Activated CD8-positive, alpha-beta memory T cell treated with anti-CD3 and anti-CD28 coated beads for 48 hours (primary cell): ENCODE data around the gene HOXB4.

Experiments used
- DNase-seq, 3 experiments: peaks; one replicate each; pipeline ENCODE4 v3.0.0-alpha.2; 2020; ENCODE audit warnings: low read depth in 2 of 3, low spot score in 2 of 3

The HOXB4 gene

DNA sequence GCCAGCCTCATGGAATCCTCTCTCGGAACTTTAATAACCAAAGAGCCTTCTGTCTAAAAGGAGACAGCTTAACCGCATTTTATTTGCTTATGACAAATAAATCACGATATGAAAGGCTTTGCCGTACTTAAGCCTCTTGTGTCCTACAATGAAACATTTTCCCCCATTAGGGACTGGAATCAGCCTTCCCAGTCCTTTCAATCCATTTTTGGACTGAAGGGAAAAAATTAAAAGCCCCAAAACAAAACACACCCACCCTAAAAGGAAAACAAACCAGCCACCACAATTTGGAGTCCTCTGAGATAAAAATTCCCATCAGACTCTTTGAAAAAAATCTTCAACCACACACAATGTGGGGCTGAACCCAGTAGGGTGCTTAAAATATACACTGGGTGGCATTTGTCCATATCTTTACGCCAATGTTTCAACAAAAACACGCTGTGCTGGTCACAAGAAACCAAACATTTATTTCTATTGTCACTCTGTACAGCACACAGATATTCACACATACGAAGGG lies 3.0 kb downstream of the HOXB4 start:
- DNase-seq = no peak

DNA sequence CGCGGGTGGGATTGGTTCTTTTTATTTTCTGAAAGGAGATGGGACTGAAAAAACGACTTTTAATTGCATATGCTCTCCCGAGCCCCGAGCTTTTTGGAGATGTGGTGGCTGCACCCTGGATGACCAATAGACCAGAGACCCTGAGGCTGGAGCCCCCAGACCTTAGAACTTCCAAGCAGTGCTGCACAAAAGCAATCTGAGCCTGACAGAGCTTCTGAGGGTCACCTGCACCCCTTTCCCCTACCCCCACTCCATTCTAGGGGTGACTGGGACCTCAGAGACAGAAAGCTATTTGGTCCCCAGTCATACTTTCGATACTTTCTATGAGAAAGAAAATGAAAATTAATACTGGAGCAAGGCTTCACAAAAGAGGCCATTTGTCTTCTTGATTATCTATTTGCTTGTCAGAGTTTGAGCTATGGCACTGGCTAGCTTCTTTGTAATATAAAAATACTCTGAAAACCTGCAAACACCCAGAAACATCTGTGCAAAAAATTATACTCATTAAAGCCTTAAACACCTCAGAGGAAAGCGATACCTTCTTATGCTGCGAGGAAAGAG lies 3.6 kb downstream of the HOXB4 start:
- DNase-seq = no peak

DNA sequence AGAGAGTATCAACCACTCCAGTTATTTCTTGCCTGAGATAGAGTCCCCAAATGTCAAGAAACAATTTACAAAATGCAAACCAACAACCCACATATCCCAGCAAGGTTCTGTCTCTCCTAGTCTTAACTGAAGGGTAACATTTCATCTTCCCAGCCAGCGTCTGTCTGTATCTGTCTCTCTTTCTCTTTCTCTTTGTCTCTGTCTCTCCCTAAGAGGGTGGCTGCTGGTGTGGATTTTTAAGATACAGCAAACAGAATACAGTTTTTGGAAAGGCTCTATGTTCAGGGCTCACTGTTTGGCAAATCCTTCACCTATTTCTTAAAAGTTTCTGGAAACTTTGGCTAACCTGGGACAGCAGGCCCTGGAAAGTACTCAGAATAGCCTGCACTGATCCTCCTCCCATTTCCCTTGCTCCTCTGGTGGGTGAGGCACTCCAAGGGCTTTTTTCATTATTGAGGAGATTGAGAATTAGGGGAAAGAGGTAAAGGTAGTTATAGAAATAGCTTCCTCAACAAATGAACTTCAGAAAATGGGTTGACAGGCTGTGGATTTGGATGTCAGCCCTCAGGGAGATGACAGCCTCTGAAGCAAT lies 6.2 kb downstream of the HOXB4 start:
- no peak for DNase-seq

DNA sequence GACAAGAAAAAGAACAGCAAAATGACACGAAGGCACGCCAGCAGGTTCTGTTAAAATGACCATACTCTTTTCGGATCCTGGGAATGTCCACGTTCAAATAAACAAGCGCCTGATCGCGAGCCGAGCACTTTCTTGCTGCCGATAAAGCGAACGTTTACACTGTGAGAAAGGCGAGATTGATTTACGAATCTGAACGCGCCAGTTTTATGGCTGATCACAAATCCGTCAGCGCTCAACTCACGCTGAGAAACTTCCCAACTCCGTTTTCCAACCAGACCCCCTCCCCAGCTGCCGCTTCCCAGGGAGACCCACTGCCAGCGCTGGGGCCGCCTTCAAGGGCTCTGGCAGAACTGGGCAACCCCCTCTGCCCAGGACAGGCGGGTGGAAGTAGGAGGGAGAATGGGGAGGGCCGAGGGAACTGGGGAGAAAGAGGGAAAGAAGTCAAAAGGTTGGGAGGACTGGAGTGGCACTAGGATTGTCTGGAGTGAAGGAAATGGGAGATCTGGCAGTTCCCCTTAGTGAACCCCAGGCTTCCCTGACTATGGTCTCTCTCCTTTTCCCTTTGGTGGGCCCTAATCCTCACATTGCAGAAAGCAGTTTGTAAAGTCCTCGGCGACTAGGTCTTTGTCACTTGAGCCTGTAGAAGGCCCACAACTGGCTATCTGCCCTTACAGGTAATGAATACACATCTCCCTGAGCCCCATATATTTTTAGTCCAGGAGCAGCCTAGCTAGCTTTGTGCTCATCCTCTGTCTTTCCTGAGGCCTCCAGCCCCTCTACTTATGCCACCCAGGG lies 6.9 kb downstream of the HOXB4 start:
- DNase-seq = no peak

DNA sequence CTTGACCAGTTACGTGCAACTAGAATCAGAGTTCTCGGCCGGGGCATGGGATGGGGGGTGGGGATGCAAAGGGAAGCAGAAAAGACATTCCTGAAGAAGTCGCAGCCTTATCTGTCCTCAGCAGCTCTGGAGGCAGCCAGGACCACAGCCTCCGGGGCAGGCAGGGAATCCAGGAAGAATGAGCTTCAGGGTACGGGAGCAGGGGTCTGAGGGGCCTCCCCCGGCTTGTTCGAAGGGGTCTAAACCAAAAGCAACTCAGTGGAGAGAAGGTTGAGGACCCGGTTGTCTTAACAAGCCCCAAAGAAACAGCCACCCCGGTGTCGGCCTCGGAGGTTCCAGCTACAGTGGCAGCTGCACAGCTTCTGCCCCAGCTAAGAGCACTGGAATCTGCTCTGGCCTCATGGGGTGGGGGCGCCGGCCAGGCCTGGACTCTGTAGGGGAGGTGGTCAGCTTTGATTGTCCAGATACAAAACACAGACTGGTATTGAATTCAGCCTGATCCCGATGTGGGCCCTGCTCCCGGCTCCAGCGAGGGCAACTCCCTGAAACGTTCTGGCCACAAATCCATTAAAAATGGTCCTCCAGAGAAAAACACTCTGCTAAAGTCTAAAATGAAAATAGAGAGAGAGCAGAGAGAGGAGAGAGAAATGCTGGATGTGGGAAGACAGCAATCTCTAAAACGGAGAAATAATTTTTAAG lies 7.7 kb downstream of the HOXB4 start:
- no peak for DNase-seq

DNA sequence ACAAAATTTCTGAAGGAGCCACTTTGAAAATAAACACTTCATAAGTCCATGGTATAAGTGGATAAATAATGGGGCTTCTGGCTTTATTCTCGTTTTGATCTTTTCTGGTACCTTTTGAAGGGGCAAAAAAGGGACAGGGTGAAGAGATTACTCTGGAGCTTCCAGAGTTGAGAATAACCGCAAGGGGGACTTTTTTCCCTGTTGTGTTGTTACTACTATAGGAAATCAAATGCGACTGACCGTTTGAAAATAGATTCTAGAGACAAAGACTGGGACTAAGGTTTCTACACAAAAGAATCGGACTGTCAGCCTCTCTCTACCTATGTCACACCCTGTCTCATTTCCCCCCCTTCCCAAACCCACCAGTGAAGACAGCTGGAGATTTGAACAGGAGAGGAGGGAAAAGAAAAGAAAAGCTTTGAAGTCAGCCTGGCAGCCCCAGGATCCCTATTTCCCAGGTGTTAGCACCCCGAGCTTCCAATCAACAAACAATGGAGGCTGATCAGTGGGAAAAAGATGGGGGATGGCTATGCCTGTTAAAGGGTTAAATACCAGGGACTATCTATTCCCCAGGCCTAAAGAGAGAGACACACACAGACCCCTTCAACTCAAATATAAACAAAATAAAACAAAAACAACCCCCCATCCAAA lies 8.4 kb downstream of the HOXB4 start:
- DNase-seq = no peak

DNA sequence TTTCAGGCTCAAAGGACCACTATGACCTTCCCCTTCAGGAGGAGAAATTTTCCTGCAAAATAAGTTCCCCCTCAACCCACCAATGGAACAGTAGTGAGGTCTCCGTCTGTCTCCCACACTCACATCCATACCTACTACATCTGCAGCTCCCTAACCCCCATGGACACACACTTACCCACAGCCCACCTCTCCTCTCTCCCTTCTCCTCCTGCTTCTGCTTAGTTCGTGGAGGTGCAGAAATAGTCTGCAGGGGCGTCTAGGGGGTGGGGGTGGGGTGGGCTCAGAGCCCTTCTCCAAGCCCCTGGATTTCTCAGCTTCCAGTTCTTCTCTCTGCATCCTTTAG lies 8.9 kb downstream of the HOXB4 start:
- DNase-seq = no peak

DNA sequence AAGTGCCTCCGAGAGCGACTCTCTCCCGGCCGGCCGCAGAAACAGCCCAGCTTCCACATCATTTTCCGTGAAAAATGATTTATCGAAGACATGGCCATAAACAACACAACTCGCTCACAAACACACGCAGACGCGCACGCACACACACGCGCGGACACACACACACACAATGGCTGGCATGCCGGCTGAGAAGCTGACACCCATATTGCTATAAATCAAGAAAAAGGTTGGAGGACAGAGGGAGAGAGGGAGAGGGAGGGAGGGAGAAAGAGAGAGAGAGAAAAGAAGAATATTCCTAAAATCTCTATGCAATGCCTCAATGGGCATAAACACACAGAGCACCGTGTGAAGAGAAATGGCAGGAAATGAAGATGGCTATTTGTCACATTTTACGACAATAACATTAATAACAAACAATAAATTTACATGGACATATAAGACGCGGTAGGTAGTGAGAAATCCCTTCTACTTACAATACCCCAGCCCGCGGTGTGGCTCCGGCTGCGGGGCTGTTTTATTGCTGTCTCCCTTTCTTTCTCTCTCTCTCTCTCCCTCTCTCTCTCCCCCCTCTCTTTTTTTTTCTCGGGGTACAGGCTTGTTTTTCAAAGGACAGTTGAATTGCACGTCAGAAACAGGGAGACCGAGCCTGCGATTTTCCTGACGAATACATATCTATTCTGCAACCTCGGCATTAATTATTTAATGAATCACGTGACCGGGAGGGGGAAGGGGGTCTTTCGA lies 9.5 kb downstream of the HOXB4 start:
- DNase-seq = no peak

DNA sequence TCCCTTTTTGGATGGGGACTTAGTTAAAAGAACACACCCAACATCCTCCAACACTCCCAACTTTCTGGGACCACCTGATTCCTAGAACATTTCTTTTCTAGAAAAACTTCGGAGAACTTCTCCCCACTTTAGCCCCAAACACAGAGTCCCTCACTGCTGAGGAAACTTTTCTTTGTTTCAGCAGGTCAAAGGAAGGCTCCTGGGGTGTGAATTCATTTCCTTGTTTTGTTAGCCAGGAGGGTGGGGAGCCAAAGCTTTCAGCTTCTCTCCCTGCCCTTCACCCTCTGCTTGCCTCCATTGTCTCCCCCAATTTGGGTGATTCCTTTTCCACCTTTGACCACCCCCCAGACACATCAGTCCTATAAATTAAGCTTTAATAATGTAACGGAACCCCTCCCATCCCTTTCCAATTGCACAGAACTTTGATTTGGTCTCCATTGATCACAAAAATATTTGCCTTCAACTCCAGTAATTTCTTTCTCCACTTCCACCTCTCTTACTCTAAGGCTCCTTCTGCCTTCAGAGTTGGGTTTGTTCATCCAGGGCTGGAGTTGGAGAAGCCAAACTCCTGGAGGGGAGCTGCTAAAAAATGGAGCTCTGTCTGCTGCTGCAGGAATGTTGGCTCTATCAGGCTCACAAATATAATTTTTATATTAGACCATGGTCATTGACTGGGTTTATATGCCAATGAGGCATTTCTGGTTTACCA lies 10.3 kb downstream of the HOXB4 start:
- no peak for DNase-seq

DNA sequence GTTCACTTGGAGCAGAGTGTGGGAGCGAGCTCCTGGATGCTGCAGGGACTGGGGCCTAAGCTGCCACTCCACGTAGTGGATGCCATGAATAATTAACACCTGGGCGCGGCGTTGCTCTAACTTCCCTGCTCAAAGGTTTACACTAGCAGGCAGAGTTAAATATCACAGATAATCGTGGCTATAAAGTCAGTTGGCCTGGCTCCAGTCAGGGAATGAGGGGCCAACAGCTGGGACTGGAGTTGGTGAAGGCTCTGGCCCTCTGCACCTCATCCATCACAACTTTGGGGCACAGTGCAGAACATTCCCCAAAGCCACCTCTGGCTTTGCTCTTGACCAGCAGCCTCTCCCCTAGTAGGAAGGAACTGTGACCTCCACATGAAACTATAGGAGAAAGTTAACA lies 10.9 kb downstream of the HOXB4 start:
- no peak for DNase-seq

DNA sequence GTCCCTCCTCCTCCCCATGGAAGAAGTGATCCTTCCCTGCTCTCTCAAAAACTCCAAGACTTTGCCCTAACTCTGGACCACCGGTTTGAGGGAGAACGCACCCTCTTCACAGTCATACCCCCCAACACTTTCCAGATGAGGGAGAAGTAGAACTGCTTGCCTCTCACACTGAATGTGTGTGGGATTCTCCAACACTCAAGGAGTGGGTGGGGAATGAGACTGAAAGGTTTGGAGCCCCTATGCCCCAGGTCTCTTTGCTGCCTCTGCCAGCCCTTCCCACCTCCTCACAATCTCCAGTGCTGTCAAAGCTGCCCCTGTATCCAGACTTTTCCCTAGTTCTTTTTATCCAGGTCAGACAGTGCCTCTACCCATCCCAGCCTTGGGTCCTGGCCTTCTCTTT lies 11.4 kb downstream of the HOXB4 start:
- DNase-seq = no peak

DNA sequence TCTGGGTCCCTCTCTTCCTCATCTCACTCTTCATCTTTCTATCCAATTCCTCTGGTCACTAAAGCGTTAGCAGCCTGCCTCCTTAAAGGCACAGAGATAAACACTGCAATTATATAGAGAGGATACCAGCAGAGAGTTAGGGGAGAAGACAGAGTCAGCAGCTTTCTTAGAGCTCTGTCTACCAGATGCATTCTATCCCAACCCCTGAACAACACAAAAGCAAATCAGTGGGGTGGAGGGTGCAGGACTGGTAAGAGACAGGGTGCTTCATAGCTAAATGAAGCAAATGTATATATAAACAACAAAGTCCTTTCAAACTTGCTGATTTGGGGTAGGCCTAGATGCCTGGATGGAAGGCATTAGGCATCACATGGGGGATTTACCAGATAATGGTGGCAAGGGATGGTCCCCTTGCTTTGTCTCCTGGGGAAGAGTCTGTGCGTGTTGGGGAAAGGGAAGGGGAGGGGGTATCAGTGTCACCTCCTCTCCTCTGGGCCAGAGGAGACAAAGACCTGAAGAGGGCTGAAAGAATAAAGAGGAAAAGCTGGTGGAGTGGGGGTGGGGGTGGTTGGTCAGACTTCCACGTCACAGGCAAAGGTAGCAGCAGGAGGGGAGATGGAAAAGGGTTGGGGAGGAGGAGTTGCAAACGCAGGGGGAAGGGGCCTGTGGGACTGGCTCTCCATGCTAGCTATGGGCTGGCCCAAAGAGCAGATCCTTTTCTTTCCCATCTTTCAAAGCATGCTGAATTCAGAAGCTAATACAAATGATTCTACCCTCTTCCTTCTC lies 12.0 kb downstream of the HOXB4 start:
- no peak for DNase-seq

DNA sequence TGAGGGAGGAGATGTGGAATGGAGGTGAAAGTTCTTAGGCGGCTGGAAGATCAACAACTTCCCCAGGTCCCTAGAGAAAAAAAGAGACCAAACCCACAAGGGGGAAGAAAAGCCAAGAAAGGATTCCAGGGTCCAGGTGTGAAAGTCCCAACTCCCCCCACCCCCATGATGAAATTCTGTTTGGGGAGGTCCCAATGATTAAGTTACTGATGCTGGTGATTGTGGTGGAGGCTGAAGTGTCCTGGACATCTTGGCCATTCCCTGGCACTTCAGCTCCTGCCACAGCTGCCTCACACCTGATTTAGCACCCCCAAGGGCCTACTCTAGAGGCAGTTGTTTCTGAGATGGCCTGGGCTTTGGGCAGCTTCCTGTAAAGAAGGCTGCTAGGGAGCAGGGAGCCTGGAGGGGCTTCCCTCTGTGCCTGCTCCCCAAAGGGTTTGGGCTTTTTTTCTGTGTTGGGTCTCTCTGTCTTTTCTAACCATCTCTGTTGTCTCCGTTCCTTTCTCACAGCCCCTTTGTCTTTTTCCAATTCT lies 13.1 kb downstream of the HOXB4 start:
- DNase-seq = no peak

DNA sequence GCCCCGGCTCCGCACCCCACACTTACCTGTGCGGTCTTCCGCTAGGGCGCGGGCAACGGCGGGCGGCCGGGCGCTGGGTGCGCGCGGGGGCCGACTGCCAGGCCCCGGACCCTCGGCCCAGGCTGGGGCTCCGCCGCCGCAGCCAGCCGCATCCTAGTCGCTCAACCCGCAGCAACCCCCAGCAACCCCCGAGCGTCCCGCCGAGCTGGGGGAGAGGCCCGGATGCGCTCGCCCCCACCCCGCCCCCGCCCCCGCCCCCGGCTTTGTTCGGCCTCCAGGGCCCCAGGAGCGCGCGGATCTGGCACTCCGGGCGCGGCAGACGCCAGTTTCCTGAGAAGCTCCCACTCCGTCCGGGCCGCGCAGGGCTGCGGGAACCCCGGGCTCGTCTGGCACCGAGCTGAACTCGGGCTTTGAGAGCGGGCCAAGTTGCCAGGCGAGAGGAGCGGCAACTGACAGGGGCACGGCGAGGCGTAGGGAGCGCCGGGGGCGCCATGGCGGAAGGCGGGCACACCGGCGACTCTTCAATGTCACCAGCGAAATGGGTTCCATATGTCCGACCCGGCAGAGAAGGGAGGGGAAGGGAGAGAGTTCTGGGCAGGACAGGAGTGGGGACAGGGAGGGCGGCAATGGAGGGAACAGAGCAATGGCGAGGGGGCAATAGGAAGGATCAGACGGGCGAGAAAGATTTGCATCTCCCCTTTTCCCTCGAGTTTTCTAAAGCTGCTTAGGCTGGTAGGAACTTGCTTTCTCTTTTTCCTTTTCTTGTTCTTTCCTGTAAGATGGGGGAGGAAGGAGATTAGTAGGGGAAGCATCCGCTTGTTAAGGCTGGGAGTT lies 13.7 kb downstream of the HOXB4 start:
- no peak for DNase-seq

DNA sequence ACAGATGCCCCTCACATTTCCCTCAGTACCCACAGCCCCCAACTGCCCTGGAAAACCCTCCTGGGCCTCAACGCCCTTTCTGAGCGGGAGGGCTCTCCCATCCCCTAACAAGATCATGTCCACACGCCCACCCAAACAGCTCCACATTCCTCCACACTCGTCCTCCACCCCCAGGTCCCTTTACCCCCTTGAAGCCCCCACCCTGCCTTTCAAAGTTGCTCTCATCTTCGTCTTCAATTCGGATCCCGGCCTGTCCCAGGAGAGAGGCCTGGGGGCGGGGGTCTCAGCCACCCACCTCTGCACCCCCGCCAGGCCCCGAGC lies 14.3 kb downstream of the HOXB4 start:
- no peak for DNase-seq

DNA sequence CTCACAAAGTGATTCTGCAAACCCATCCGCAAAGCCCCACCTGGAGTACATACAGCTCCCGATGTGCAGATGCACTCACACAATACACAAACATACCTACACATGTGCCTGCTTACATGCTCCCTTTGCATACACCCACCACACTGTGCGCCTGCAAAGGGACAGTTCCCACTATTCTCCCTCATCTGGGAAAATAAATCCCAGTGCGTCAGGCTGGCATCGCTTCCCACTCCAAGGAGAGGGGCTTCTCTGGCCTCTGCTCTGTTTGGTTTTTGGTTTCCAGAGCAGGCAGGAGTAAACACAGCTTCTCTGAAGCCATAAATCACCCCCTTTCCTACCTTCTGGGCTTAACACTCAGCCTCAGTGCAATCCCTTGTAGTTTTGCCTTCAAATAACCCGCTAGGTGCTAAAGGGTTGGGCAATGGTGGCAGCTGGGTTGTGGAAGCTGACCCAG lies 14.7 kb downstream of the HOXB4 start:
- no peak for DNase-seq

DNA sequence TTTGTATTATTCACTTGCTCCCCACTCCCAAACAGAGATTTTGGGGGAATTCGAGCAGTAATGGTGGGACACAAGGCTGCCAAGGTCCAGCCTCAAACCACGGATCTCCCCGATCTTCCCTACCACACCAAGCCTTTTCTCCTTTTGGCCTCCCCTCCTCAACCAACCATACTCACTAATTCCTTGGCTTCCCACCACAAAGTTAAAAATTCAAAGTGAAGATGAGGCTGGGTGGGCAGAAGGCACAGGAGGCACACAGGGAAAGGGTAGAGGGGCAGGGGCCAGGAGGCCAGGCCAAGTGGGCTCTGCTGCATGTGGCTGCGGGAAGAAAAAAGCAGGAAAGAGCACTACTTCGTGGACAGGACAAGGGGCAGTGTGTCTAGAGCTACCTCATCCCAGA lies 15.2 kb downstream of the HOXB4 start:
- DNase-seq = no peak
